HepG2 (cell line): ENCODE data around the gene MICAL3. TPM values are rescaled to one million over a fixed set of nuclear protein-coding genes. Genes with fewer than 3 reads are reported as not detected.

Experiments
- ATF3 ChIP-seq: sonication (generic); formaldehyde crosslinking; IDR thresholded peaks from 2 replicates; pipeline ENCODE4 v1.4.0; 2020; ENCODE audit warnings: missing genetic modification reagents
- BCL6 ChIP-seq: IDR thresholded peaks from 2 replicates; pipeline ENCODE4 v1.6.1; 2016; ENCODE audit warnings: missing genetic modification reagents, missing compliant biosample characterization
- DMAP1 ChIP-seq: IDR thresholded peaks from 2 replicates; pipeline ENCODE4 v1.6.1; 2016
- FOSL2 ChIP-seq: sonication (generic); formaldehyde crosslinking; IDR thresholded peaks from 2 replicates; pipeline ENCODE4 v1.4.0; 2020; ENCODE audit warnings: missing genetic modification reagents
- FOXC1 ChIP-seq: sonication (generic); formaldehyde crosslinking; IDR thresholded peaks from 2 replicates; pipeline ENCODE4 v1.8.0; 2022; ENCODE audit warnings: mild to moderate bottlenecking, missing genetic modification reagents, borderline replicate concordance
- GATAD1 ChIP-seq: IDR thresholded peaks from 2 replicates; pipeline ENCODE4 v1.6.1; 2016; ENCODE audit warnings: missing genetic modification reagents, missing compliant biosample characterization
- GATAD2A ChIP-seq: IDR thresholded peaks from 2 replicates; pipeline ENCODE4 v1.6.1; 2016
- HINFP ChIP-seq: sonication (generic); formaldehyde crosslinking; IDR thresholded peaks from 2 replicates; pipeline ENCODE4 v1.4.0; 2020; ENCODE audit warnings: low read depth, mild to moderate bottlenecking, missing genetic modification reagents
- JARID2 ChIP-seq: sonication (generic); formaldehyde crosslinking; IDR thresholded peaks from 2 replicates; pipeline ENCODE4 v1.8.1; 2023; ENCODE audit warnings: missing genetic modification reagents, inconsistent platforms; ENCODE audit not compliant: insufficient replicate concordance
- MTF2 ChIP-seq: sonication (generic); formaldehyde crosslinking; IDR thresholded peaks from 2 replicates; pipeline ENCODE4 v1.5.0; 2020; ENCODE audit warnings: missing genetic modification reagents, borderline replicate concordance
- NFATC3 ChIP-seq: sonication (generic); formaldehyde crosslinking; IDR thresholded peaks from 2 replicates; pipeline ENCODE4 v1.5.1; 2020; ENCODE audit warnings: mild to moderate bottlenecking, missing genetic modification reagents
- PAXIP1 ChIP-seq: sonication (generic); formaldehyde crosslinking; conservative IDR thresholded peaks from 2 replicates; pipeline ENCODE4 v1.4.0; 2020; ENCODE audit warnings: mild to moderate bottlenecking, missing genetic modification reagents, moderate library complexity
- PRDM15 ChIP-seq: sonication (generic); formaldehyde crosslinking; IDR thresholded peaks from 2 replicates; pipeline ENCODE4 v1.4.0; 2020; ENCODE audit warnings: missing genetic modification reagents
- SAFB2 ChIP-seq: sonication (generic); formaldehyde crosslinking; IDR thresholded peaks from 2 replicates; pipeline ENCODE4 v1.5.1; 2020; ENCODE audit warnings: missing genetic modification reagents, low read depth, mild to moderate bottlenecking, borderline replicate concordance
- ZNF180 ChIP-seq: sonication (generic); formaldehyde crosslinking; IDR thresholded peaks from 2 replicates; pipeline ENCODE4 v1.4.0; 2020; ENCODE audit warnings: low read depth, missing genetic modification reagents, borderline replicate concordance
- ZNF30 ChIP-seq: sonication (generic); formaldehyde crosslinking; IDR thresholded peaks from 2 replicates; pipeline ENCODE4 v1.5.0; 2020; ENCODE audit warnings: mild to moderate bottlenecking, missing genetic modification reagents
- ZNF800 ChIP-seq: sonication (generic); formaldehyde crosslinking; IDR thresholded peaks from 2 replicates; pipeline ENCODE4 v1.4.0; 2020; ENCODE audit warnings: missing genetic modification reagents
- ZNF850 ChIP-seq: sonication (generic); formaldehyde crosslinking; conservative IDR thresholded peaks from 2 replicates; pipeline ENCODE4 v1.9.0; 2021; ENCODE audit warnings: mild to moderate bottlenecking, missing genetic modification reagents
- ZSCAN9 ChIP-seq: IDR thresholded peaks from 2 replicates; pipeline ENCODE4 v1.6.1; 2016; ENCODE audit warnings: borderline replicate concordance
- polyA plus RNA-seq, 8 experiments: library from polyadenylated mRNA; depleted of rRNA in 3 of 8; stranded (reverse) in 7 of 8; unstranded in 1 of 8; fragments of >200 nt; fragmentation: Illumina TruSeq in 4 of 8; extraction: Trizol in 4 of 8; gene quantifications; 2 replicates each; pipeline versions ENCODE4 v1.2.1 to v1.2.3, GENCODE V29; 2011 to 2016; ENCODE audit warnings: low read depth in 4 of 8, missing spikeins in 1 of 8, mixed read lengths in 1 of 8; ENCODE audit not compliant: insufficient read depth in 1 of 8
- total RNA-seq, 5 experiments: library from RNA; depleted of rRNA; stranded (reverse); fragments of >200 nt; fragmentation: Illumina TruSeq; extraction: Trizol; gene quantifications; 2 replicates each; pipeline ENCODE4 v1.2.3, GENCODE V29; 2016; ENCODE audit warnings: low read depth in 1 of 5

Gene MICAL3
- total and polyA plus RNA-seq, 2 of the 13 experiments (the other 11 are each of a cell fraction or from before 2014, with no cell fraction given) = 5.3 to 12.5 TPM

- peak; percentile 48 for TF ChIP-seq PAXIP1 (CRISPR knock-in tag)
- no peak for TF ChIP-seq ZNF180 (CRISPR knock-in tag)
- 0 out of 2 replicates have a peak, but pooled peaks have one; percentile 24 for TF ChIP-seq NFATC3 (CRISPR knock-in tag)
- no peak; the same call in 1 of the 2 replicates for TF ChIP-seq ZSCAN9 (CRISPR knock-in tag)
- no peak for TF ChIP-seq ATF3
- peak; percentile 14; the same call in 1 of the 2 replicates for TF ChIP-seq GATAD1 (CRISPR knock-in tag)
- TF ChIP-seq DMAP1 (CRISPR knock-in tag) = no peak
- TF ChIP-seq GATAD2A (CRISPR knock-in tag) = peak; percentile 69
- TF ChIP-seq BCL6 = 0 out of 2 replicates have a peak, but pooled peaks have one; percentile 40
- no peak for TF ChIP-seq ZNF850
- no peak for TF ChIP-seq SAFB2 (CRISPR knock-in tag)
- TF ChIP-seq HINFP = no peak
- TF ChIP-seq ZNF800 (CRISPR knock-in tag) = no peak
- no peak; the same call in 1 of the 2 replicates for TF ChIP-seq FOSL2 (CRISPR knock-in tag)
- no peak for TF ChIP-seq PRDM15
- no peak for TF ChIP-seq ZNF30 (CRISPR knock-in tag)
- TF ChIP-seq FOXC1 (CRISPR knock-in tag) = no peak; the same call in 1 of the 2 replicates
- no peak for TF ChIP-seq JARID2 (CRISPR knock-in tag)
- TF ChIP-seq MTF2 = no peak
Measured at GRCh38 chr22:17781319-17782031, 242.9 kb downstream of the MICAL3 start (continued).
